ENCODE data around the gene FAM83G. TPM values are rescaled to one million over a fixed set of nuclear protein-coding genes. Genes with fewer than 3 reads are reported as not detected.

The FAM83G gene
- total and polyA plus RNA-seq, 3 donors from 2014 or later, result 2.5 to 4.7 (median 4.6) TPM

DNA sequence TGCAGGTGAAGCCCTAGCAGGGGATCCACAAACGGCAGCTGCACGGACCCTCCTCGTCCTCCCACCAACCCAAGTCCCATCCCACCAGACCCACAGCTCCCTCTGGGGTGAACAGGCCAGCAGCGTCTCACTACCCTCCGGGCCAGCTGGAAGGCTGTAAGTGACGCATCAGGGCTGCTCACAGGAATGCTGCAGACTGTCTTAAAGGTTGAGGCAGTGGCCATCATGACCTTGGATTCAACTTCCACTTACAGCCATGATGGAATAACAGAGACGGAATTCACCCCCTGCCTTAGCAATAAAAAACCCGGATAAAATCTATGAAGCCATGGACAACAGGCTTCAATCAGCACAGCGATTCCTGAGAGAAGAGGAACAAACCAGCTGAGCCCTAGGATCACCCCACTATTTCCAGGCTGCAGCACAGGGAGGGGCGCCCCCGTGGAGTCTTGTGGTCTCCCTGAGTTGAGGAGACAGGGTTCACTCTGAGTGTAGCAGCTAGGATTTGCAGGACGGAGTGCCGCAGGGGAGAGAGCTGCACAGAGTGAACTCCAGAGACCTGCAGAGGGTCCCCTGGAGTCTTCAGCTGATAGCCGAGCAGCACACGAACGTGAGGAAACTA is 10.5 kb downstream of the FAM83G start:
- no peak for DNase-seq
- H3K4me3 ChIP-seq, result no peak overlapping the region
- H3K27me3 ChIP-seq, result no peaks in the 10 kb centered on the region
- no peaks in the 10 kb centered on the region for H3K9me3 ChIP-seq
- H3K27ac ChIP-seq, result no peak overlapping the region
- intact Hi-C loops (cut with DNase I; ENCODE audit: low total_unique reads), result no loop called here
- no peaks in the 10 kb centered on the region for H3K4me1 ChIP-seq
- 49 to 66% methylated on average over 10 to 16 of the region's 16 CpGs for WGBS, 2 donors
- TF ChIP-seq, protein P1, sequence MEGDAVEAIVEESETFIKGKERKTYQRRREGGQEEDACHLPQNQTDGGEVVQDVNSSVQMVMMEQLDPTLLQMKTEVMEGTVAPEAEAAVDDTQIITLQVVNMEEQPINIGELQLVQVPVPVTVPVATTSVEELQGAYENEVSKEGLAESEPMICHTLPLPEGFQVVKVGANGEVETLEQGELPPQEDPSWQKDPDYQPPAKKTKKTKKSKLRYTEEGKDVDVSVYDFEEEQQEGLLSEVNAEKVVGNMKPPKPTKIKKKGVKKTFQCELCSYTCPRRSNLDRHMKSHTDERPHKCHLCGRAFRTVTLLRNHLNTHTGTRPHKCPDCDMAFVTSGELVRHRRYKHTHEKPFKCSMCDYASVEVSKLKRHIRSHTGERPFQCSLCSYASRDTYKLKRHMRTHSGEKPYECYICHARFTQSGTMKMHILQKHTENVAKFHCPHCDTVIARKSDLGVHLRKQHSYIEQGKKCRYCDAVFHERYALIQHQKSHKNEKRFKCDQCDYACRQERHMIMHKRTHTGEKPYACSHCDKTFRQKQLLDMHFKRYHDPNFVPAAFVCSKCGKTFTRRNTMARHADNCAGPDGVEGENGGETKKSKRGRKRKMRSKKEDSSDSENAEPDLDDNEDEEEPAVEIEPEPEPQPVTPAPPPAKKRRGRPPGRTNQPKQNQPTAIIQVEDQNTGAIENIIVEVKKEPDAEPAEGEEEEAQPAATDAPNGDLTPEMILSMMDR (IDR thresholded peaks at IDR 0.05), result no peak
- TF ChIP-seq POLR2A (IDR thresholded peaks at IDR 0.05), result no peak
- no peaks in the 10 kb centered on the region for H3K36me3 ChIP-seq (ENCODE audit: low read depth, missing control alignments)

DNA sequence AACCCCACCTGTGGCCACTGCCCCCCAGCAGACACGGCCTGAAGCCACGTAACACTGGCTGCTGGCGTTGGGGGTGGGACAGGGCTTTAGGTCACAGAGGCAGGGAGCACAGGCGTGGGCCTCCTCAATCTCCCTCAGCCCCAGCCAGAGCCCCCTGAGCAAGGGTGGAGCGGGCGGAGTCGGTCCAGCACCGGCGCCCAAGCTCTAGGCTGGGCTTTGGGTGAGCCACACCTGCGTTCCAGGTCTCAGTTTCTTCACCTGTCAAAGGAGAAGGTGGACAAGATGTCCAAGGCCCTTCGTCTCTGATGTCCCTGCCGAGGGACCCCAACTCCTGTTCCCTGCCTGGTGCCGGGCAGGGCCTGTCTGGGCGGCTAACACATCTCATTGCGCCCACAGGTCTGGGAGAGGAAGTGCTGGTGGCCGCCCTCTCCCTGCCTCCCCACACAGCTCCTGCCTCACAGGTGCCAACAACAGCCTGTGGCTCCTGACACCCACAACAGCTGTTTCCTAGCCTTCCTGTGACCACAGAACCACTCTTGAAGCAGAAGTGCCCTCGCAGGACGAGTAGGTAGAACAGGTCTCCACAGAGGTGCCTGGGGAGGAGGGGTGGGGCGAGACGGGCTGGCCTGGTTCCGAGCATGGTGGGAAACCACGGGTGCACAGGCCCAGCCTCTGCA is 12.0 kb downstream of the FAM83G start:
- no peaks in the 10 kb centered on the region for H3K4me1 ChIP-seq
- H3K9me3 ChIP-seq, result no peaks in the 10 kb centered on the region
- no peak for DNase-seq
- no peaks in the 10 kb centered on the region for H3K27me3 ChIP-seq
- no peaks in the 10 kb centered on the region for H3K36me3 ChIP-seq (ENCODE audit: low read depth, missing control alignments)
- H3K4me3 ChIP-seq, result no peak overlapping the region
- intact Hi-C loops (cut with DNase I; ENCODE audit: low total_unique reads), result no loop called here
- H3K27ac ChIP-seq, result no peak overlapping the region
- no peak for TF ChIP-seq POLR2A (IDR thresholded peaks at IDR 0.05)
- TF ChIP-seq, protein P1 (IDR thresholded peaks at IDR 0.05), result no peak
- WGBS, 2 donors, result 86 to 100% methylated on average over 5 to 22 of the region's 22 CpGs

DNA sequence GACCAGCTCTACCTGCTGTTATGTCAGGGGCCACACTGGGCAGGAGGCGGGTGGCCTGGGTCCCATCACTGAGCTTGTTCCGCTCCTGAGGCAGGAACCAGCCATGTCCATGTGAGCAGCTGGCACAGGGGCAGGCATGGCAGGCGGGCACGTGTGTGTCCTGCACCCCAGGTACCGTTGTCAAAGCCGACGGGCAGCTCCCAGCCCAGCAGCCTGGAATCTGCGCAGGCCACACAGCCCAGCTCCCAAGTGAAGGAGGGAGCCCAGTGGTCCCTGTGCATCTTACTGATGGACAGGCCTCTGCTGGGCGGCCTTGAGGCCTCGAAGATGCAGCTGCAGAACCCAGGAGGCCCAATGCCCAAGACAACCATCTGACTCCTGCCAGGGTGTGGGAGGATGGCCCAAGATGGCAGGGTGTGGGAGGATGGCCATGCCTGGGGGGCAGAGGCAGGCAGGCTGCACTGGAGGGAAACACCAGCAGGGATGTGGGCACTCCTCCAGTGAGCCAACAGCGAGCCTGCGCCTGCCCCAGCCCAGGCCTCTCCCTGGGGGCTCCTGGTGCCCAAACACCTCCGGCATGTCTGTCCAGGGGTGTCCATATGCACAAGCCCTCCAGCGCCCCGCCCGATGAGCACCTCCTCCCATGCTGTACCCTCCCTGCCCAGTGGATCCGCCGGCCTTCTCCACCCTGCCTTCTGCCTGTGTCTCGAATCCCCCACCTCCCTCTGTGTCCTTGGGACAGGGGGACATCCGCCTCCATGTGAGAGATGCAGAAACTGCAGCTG is 12.8 kb downstream of the FAM83G start:
- DNase-seq, result no peak
- Histone ChIP-seq H3K4me3 (no peak overlapping the region), H3K27me3 (no peaks in the 10 kb centered on the region), H3K36me3 (ENCODE audit: low read depth, missing control alignments) (no peaks in the 10 kb centered on the region), H3K9me3 (no peaks in the 10 kb centered on the region), H3K4me1 (no peaks in the 10 kb centered on the region), H3K27ac (no peak overlapping the region)
- intact Hi-C loops (cut with DNase I; ENCODE audit: low total_unique reads), result no loop called here
- 89 to 98% methylated on average over 7 to 20 of the region's 20 CpGs for WGBS, 2 donors
- TF ChIP-seq, protein P1 (IDR thresholded peaks at IDR 0.05), result no peak
- TF ChIP-seq POLR2A (IDR thresholded peaks at IDR 0.05), result no peak

DNA sequence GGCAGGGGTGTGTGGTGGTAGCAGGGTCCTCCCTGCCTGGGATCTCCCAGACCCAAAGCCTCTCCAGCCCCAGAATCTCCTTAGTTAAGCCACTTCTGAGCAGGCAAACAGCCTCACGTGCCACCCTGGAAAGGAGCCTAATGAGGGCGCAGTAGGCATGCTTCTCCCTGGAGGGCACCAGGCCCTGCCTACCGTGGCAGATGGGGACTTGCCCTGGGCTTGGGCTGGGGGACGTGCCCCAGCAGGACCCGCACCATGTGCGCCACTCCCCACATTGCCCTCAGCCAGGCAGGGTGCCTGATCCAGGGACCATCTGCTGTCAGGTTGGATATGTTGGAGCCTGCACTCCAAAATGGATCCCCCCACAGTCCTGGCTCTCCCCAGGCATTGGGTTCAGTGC is 14.2 kb downstream of the FAM83G start:
- H3K27ac ChIP-seq, result no peak overlapping the region
- no peak overlapping the region for H3K4me3 ChIP-seq
- 98% methylated on average over 6 of the region's 6 CpGs; no CpG with 5 or more reads in 1 of the 2 donors for WGBS, 2 donors
- no peaks in the 10 kb centered on the region for H3K4me1 ChIP-seq
- TF ChIP-seq POLR2A (IDR thresholded peaks at IDR 0.05), result no peak
- TF ChIP-seq, protein P1 (IDR thresholded peaks at IDR 0.05), result no peak
- DNase-seq, result no peak
- H3K27me3 ChIP-seq, result no peaks in the 10 kb centered on the region
- H3K9me3 ChIP-seq, result no peaks in the 10 kb centered on the region
- H3K36me3 ChIP-seq (ENCODE audit: low read depth, missing control alignments), result no peaks in the 10 kb centered on the region
- intact Hi-C loops (cut with DNase I; ENCODE audit: low total_unique reads), result no loop called here

All from testis (tissue), 3 donors.